NCI-H128 (cell line): Measurements from ENCODE around the gene COL18A1.
"Not testable (repeated sequence)": the region's sequence is repeated elsewhere in the genome, so short reads cannot be mapped to it uniquely, and the experiment has no call there.

Source experiments
- DNase-seq: peaks from one replicate; lab custom pipeline; 2025; ENCODE audit not compliant: unreplicated experiment; lab: John Stamatoyannopoulos, UW

COL18A1 gene

GRCh38 chr21:45555251-45555556 is 150.2 kb downstream of the COL18A1 start:
- DNase-seq, result no peak

- no peak for DNase-seq
These were observed 150.8 kb downstream of the COL18A1 start for GRCh38 chr21:45555557-45556301.

- DNase-seq, result no peak
These were observed 151.3 kb downstream of the COL18A1 start for GRCh38 chr21:45556302-45556644.

- no peak for DNase-seq
These were observed 152.0 kb downstream of the COL18A1 start for GRCh38 chr21:45556645-45557615.

GRCh38 chr21:45557616-45558043 is 152.7 kb downstream of the COL18A1 start:
- DNase-seq, result no peak

- DNase-seq, result no peak
These were observed 153.2 kb downstream of the COL18A1 start for GRCh38 chr21:45558044-45558721.

GRCh38 chr21:45559216-45560105 is 154.5 kb downstream of the COL18A1 start:
- no peak for DNase-seq

GRCh38 chr21:45560106-45561021 is 155.4 kb downstream of the COL18A1 start:
- DNase-seq, result no peak

- not testable (repeated sequence) for DNase-seq
These were observed 156.3 kb downstream of the COL18A1 start for GRCh38 chr21:45561241-45561640.

GRCh38 chr21:45562402-45562801 is 157.4 kb downstream of the COL18A1 start:
- no peak for DNase-seq

GRCh38 chr21:45562965-45563364 is 158.0 kb downstream of the COL18A1 start:
- DNase-seq, result no peak
